T-helper 1 cell treated with Interleukin-12 subunit alpha and Interleukin-12 subunit beta and Interleukin-4 antibody, amounts not matched to agents 30 ng/mL and 1 ng/mL, for 36 hours (primary cell): ENCODE measurements around the gene NCAN. TPM values are rescaled to one million over a fixed set of nuclear protein-coding genes. Genes with fewer than 3 reads are reported as not detected.
"Not testable (repeated sequence)": the region's sequence is repeated elsewhere in the genome, so short reads cannot be mapped to it uniquely, and the experiment has no call there.

Source experiments
- intact Hi-C: fragments of 100-400 bp; cut with micrococcal nuclease; formaldehyde crosslinking; loops from one replicate; pipeline ENCODE4 v1.15.1; 2024
- total RNA-seq: library from RNA; stranded (reverse); gene quantifications from 2 replicates; pipeline ENCODE4 v1.2.3, GENCODE V29; 2022

The NCAN gene
- total RNA-seq: 0.05 TPM in 1 of 2 replicates, not detected in the other

GRCh38 chr19:19211499-19212420 lies at the start of gene NCAN:
Gene NCAN (plus strand): TSS chr19:19211958. CDS start chr19:19216954, 4,996 bp downstream.
- intact Hi-C loops: no loop called here

GRCh38 chr19:19162495-19162894 lies 49.3 kb upstream of the NCAN start:
- intact Hi-C loops: no loop called here

GRCh38 chr19:19165396-19165795 lies 46.4 kb upstream of the NCAN start:
- intact Hi-C loops: no loop called here

- intact Hi-C loops: no loop called here
Observed at GRCh38 chr19:19167612-19168011, 44.1 kb upstream of the NCAN start.

GRCh38 chr19:19169236-19170052 lies 42.3 kb upstream of the NCAN start:
- intact Hi-C loops: loop anchor here (1.0 to 2.0 kb wide), 2 partner anchors 23 to 31 kb away; partner anchors contain the start of genes BORCS8, RFXANK and TMEM161A

- intact Hi-C loops: loop anchor here (1.0 to 2.0 kb wide), 2 partner anchors 22 to 31 kb away; partner anchors contain the start of genes BORCS8, RFXANK and TMEM161A
Observed at GRCh38 chr19:19170053-19170872, 41.5 kb upstream of the NCAN start, which contains the start of gene MEF2B. Gene MEF2B (minus strand): TSS chr19:19170263. CDS start chr19:19150735, 19,528 bp downstream.

- intact Hi-C loops: loop anchor here (1.0 to 2.0 kb wide), 2 partner anchors 21 to 32 kb away; partner anchors contain the start of genes BORCS8, RFXANK and TMEM161A
Observed at GRCh38 chr19:19170873-19171672, 40.7 kb upstream of the NCAN start.

- intact Hi-C loops: loop anchor here (2.0 kb wide), 1 partner anchor 33 kb away; the partner anchor contains the start of gene TMEM161A
Observed at GRCh38 chr19:19171821-19172532, 39.8 kb upstream of the NCAN start.

- intact Hi-C loops: not testable (repeated sequence)
Observed at GRCh38 chr19:19173243-19173642, 38.5 kb upstream of the NCAN start.

GRCh38 chr19:19176950-19177349 lies 34.8 kb upstream of the NCAN start:
- intact Hi-C loops: no loop called here

- intact Hi-C loops: no loop called here
Observed at GRCh38 chr19:19179548-19180441, 32.0 kb upstream of the NCAN start.

- intact Hi-C loops: no loop called here
Observed at GRCh38 chr19:19181488-19181998, 30.2 kb upstream of the NCAN start.

GRCh38 chr19:19185853-19186740 lies 25.7 kb upstream of the NCAN start:
- intact Hi-C loops: loop anchor here (1.0 kb wide), 3 partner anchors 39 to 221 kb away; no protein-coding TSS in a partner anchor

GRCh38 chr19:19186742-19187141 lies 25.0 kb upstream of the NCAN start:
- intact Hi-C loops: loop anchor here (1.0 kb wide), 3 partner anchors 39 to 221 kb away; no protein-coding TSS in a partner anchor

- intact Hi-C loops: loop anchor here (1.0 to 10.0 kb wide), 19 partner anchors 12 to 669 kb away; partner anchors contain the start of genes ARMC6, ATP13A1, COPE and DDX49
Observed at GRCh38 chr19:19191768-19192077, 20.0 kb upstream of the NCAN start.

- intact Hi-C loops: loop anchor here (1.0 to 10.0 kb wide), 19 partner anchors 11 to 670 kb away; partner anchors contain the start of genes ARMC6, ATP13A1, COPE and DDX49
Observed at GRCh38 chr19:19192078-19192882, 19.5 kb upstream of the NCAN start, which contains the start of the genes BORCS8 and RFXANK. Gene BORCS8 (minus strand): TSS chr19:19192152. CDS start chr19:19192117, 35 bp downstream. Gene RFXANK (plus strand): TSS chr19:19192258. CDS start chr19:19193947, 1,689 bp downstream.
